Activated CD4-positive, alpha-beta memory T cell treated with anti-CD3 and anti-CD28 coated beads, Interleukin-2, amount 10 ng/mL, durations not matched to agents 7 days and 5 days (primary cell): Measurements from ENCODE around the gene ENOX1. TPM values are rescaled to one million over a fixed set of nuclear protein-coding genes. Genes with fewer than 3 reads are reported as not detected.

ENCODE experiments used
- CTCF ChIA-PET: fragments of 350-600 bp; sonication (Branson Sonifier 250); formaldehyde crosslinking; loops from one replicate; lab custom pipeline; 2021; ENCODE audit warnings: antibody characterized with exemption, inconsistent platforms; lab: Charles Lee
- POLR2A ChIA-PET: fragments of 350-600 bp; sonication (Branson Sonifier 250); formaldehyde crosslinking; loops from one replicate; lab custom pipeline; 2021; ENCODE audit warnings: antibody characterized with exemption; lab: Charles Lee
- DNase-seq: peaks from one replicate; pipeline ENCODE4 v3.0.0-alpha.2; 2020
- H3K27ac Mint-ChIP-seq: one replicate; pipeline ENCODE4 v1.8.0; 2021; ENCODE audit warnings: mild to moderate bottlenecking, mixed read lengths
- H3K27me3 Mint-ChIP-seq: one replicate; pipeline ENCODE4 v1.8.0; 2021; ENCODE audit warnings: mixed read lengths
- H3K36me3 Mint-ChIP-seq: one replicate; pipeline ENCODE4 v1.8.0; 2021; ENCODE audit warnings: low read depth, mixed read lengths
- H3K4me1 Mint-ChIP-seq: one replicate; pipeline ENCODE4 v1.8.0; 2021; ENCODE audit warnings: mixed read lengths
- H3K4me3 Mint-ChIP-seq: one replicate; pipeline ENCODE4 v1.8.0; 2021; ENCODE audit warnings: mild to moderate bottlenecking, mixed read lengths
- H3K9me3 Mint-ChIP-seq: one replicate; pipeline ENCODE4 v1.8.0; 2021; ENCODE audit warnings: mixed read lengths
- total RNA-seq, 2 experiments: library from RNA; stranded (reverse); gene quantifications; one replicate each; pipeline ENCODE4 v1.2.3, GENCODE V29; 2021

The ENOX1 gene
- total RNA-seq, 2 experiments from 2014 or later: 0.25 to 0.38 TPM

DNA sequence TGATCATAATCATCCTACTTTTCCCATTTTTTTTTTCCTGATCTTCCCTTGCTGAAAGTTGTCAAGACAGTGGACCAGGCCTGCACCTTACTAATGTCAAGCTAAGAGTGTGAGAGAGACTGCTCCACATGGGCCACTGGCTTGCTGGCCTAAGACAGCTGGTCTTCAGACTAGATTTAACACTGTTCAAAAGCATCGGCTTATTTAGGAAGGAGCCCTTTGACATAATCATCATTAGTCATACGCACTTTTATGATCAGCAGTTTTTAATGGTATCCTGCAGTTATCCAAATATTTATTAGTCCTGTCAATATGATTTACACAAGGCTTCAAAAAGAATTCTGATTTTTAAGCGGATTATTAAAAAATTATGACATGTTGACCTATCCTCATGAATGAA is 492.8 kb downstream of the ENOX1 start:
- POLR2A ChIA-PET: no interaction called here
- H3K9me3 Mint-ChIP-seq: no peaks in the 10 kb centered on the region

DNA sequence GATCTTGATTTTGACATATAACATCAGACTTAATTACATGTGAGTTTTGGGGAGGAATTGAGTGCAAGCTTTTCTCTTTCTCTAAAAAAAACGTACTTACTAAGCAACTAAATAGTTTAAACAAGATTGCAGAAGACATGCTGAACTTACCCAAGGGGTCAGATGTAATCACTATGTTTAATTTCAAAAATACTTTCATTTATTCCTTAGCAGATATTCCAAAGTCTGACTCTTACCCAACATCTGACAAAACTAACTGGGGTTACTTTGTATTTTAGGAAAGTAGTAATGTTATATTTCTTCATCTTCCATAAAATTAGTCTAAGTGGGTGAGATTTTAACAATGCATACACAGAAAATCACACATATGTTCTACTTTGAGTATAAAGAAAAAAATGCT is 493.2 kb downstream of the ENOX1 start:
- no peaks in the 10 kb centered on the region for H3K9me3 Mint-ChIP-seq
- H3K27ac Mint-ChIP-seq: no peak overlapping the region
- H3K4me1 Mint-ChIP-seq: no peaks in the 10 kb centered on the region
- DNase-seq: no peak
- no peak overlapping the region for H3K4me3 Mint-ChIP-seq
- ChIA-PET CTCF (no interaction called here), POLR2A (no interaction called here)
- peaks cover 10% of the 10 kb centered on the region for H3K27me3 Mint-ChIP-seq
- H3K36me3 Mint-ChIP-seq: no peaks in the 10 kb centered on the region

More for the DNA sequence above, 492.8 kb downstream of the ENOX1 start:
- Mint-ChIP-seq H3K27me3 (peaks cover 14% of the 10 kb centered on the region), H3K4me3 (no peak overlapping the region), H3K4me1 (no peaks in the 10 kb centered on the region), H3K36me3 (no peaks in the 10 kb centered on the region), H3K27ac (no peak overlapping the region)
- CTCF ChIA-PET: no interaction called here
- no peak for DNase-seq

DNA sequence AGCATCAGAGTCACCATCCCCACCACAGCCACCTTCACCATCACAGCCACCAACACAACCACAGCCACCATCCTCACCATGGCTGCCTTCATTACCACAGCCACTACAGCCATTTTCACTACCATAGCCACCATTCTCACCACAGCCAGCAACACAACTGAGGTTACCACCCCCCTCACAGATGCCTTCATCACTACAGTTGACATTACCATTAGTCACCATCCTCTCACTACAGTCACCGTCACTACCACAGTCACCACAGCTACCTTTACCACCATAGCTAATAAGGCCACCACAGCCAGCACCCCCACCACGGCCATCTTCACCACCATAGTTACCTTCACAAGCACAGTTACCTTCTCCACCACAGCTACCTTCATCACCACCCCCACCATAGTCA is 493.8 kb downstream of the ENOX1 start:
- no peak for DNase-seq
- ChIA-PET POLR2A (no interaction called here), CTCF (interaction anchor here (0.7 kb wide), 1 partner anchor 295 kb away, joined by 3 read pairs; no protein-coding TSS in a partner anchor)
- Mint-ChIP-seq H3K4me1 (no peaks in the 10 kb centered on the region), H3K27me3 (peaks cover 6% of the 10 kb centered on the region), H3K27ac (no peak overlapping the region), H3K36me3 (no peaks in the 10 kb centered on the region), H3K4me3 (no peak overlapping the region), H3K9me3 (no peaks in the 10 kb centered on the region)

DNA sequence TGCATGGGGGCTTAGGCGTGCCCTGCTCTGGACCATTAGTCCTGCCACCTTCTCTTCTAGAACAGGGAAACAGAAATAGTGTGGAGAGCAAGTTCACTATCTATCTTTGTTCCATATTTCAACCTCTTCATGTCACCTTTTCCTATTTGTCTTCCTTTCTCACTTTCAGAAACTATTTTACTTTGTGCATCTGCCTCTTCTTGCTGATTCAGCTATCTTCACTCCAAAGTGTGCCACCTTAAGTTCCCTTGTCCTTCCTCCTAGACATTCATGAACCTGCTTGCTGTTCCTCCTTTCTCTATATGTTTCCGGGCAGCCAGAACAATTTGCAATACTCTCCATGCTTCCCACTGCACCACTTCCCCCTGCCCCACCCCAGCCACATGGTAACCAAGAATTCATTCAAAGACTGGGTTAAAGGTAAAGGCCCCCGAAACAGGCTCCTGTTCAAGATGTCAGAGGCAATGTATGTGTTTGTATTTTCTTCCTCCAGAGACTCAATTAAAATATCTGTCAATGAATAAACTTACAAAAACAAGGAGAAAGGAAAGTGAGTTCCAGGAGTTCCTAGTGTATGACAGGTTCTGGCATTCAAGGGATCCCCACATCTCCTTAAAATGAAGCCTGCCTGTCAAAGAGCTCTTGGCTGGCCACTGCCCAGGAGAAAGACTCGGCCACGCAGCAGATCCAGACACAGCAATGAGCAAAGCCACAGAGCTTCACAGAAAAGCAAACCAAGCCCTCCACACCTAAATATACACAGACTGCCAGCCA is 495.3 kb downstream of the ENOX1 start:
- ChIA-PET CTCF (no interaction called here), POLR2A (no interaction called here)
- no peaks in the 10 kb centered on the region for H3K9me3 Mint-ChIP-seq

DNA sequence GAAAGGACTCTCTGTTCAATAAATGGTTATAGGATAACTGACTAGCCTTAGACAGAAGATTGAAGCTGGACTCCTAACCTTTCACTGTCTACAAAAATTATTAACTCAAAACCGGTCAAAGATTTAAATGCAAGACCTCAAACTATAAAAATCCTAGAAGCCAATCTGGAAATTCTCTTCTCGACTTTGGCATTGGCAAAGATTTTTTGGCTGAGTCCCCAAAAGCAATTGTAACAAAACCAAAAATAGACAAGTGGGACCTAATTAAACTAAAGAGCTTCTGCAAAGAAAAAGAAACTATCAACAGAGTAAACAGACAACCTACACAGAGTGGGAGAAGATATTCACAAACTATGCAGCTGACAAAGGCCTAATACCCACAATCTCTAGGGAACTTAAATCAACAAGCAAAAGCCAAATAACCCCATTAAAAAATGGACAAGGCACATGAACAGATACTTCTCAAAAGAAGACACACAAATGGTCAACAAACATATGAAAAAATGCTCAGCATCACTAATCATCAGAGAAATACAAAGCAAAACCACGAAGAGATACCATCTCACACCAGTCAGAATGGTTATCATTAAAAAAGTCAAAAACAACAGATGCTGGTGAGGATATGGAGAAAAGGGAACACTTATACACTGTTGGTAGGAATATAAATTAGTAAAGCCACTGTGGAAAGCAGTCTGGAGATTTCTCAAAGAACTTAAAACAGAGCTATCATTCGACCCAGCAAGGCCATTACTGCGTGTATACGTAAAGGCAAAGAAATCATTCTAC is 497.1 kb downstream of the ENOX1 start:
- no peaks in the 10 kb centered on the region for H3K36me3 Mint-ChIP-seq
- H3K27me3 Mint-ChIP-seq: peaks cover 3% of the 10 kb centered on the region
- H3K27ac Mint-ChIP-seq: no peak overlapping the region
- no peak overlapping the region for H3K4me3 Mint-ChIP-seq
- no peak for DNase-seq
- POLR2A ChIA-PET: no interaction called here
- H3K9me3 Mint-ChIP-seq: no peaks in the 10 kb centered on the region
- CTCF ChIA-PET: no interaction called here
- H3K4me1 Mint-ChIP-seq: no peaks in the 10 kb centered on the region

More for the DNA sequence above, 495.3 kb downstream of the ENOX1 start:
- no peak overlapping the region for H3K27ac Mint-ChIP-seq
- no peak for DNase-seq
- no peaks in the 10 kb centered on the region for H3K36me3 Mint-ChIP-seq
- no peaks in the 10 kb centered on the region for H3K27me3 Mint-ChIP-seq
- no peak overlapping the region for H3K4me3 Mint-ChIP-seq
- H3K4me1 Mint-ChIP-seq: no peaks in the 10 kb centered on the region

DNA sequence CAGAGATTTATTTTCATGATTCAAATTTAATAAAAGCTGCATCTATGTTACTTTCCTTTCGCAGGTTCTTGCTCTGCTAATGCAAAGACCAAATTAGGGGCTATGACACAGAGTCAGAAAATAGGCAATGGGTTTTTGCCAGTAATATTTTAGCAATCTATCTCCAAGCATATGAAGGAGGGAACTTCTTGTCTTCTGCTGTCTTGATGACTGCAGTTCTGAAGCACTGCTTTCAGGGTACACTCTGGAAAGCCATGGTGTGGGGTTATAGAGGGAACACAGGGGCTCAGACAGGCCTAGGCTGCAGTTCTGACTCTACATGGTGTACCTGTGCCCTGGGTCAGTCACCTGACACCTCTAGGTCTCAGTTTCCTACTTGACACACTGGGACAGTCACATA is 500.0 kb downstream of the ENOX1 start:
- Mint-ChIP-seq H3K4me3 (no peak overlapping the region), H3K4me1 (no peaks in the 10 kb centered on the region), H3K27ac (no peak overlapping the region), H3K36me3 (no peaks in the 10 kb centered on the region), H3K27me3 (peaks cover 3% of the 10 kb centered on the region), H3K9me3 (no peaks in the 10 kb centered on the region)
- ChIA-PET CTCF (no interaction called here), POLR2A (no interaction called here)
- DNase-seq: no peak

DNA sequence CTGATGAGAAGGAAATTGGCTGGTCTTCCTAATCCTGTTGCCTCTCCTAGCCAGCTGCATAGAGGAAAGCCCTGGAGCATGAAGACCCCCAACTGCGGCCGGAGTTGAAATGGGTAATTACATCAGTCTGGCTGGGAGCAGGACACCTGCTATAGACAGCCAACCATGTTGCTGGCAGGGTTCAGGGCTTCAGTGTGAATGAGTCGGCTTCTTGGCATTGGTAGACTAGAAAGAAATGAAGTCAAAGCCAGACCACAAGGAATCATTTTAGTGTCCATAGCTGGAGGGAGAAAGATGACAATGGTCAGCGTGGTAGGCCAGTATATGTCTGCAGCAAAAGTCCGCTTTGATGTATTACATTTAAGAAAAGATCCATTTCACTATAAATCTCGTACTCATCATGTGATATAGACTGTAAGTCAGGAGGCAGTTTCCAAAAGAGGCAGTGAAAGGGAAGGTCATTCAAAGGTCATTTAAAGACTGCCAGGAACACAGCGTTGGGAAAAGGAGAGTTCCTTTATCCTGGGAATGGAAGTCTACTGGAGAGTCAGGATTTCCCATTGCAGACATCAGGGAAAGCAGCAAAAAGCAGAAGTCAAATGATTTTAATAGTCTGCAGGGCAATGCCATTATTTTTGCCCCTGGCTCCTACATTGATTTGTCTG is 500.7 kb downstream of the ENOX1 start:
- no peaks in the 10 kb centered on the region for H3K36me3 Mint-ChIP-seq
- no peak overlapping the region for H3K4me3 Mint-ChIP-seq
- H3K9me3 Mint-ChIP-seq: no peaks in the 10 kb centered on the region
- POLR2A ChIA-PET: no interaction called here
- no peak overlapping the region for H3K27ac Mint-ChIP-seq
- peaks cover 3% of the 10 kb centered on the region for H3K27me3 Mint-ChIP-seq
- CTCF ChIA-PET: no interaction called here
- H3K4me1 Mint-ChIP-seq: no peaks in the 10 kb centered on the region
- DNase-seq: no peak

DNA sequence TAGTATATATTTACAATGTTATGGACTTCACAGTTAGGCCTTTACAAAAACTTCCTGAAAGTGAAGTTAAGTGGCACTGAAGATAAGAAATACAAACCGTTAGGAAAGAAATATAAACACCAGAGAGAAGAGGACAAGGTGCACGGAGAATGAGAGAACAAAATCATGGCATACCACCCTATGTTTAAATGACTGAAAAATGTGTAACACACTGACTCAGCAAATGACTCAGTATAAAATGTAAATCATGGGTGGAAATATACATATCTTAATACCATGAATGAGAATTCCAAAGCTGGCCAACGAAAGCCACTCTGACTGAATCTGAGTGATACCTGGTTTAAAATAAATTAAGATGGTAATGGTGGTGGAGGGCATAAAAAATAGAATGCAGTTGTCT is 502.6 kb downstream of the ENOX1 start:
- Mint-ChIP-seq H3K27me3 (peaks cover 4% of the 10 kb centered on the region), H3K27ac (no peak overlapping the region), H3K4me1 (no peaks in the 10 kb centered on the region), H3K9me3 (no peaks in the 10 kb centered on the region), H3K36me3 (no peaks in the 10 kb centered on the region), H3K4me3 (no peak overlapping the region)
- POLR2A ChIA-PET: no interaction called here
- CTCF ChIA-PET: no interaction called here
- no peak for DNase-seq

DNA sequence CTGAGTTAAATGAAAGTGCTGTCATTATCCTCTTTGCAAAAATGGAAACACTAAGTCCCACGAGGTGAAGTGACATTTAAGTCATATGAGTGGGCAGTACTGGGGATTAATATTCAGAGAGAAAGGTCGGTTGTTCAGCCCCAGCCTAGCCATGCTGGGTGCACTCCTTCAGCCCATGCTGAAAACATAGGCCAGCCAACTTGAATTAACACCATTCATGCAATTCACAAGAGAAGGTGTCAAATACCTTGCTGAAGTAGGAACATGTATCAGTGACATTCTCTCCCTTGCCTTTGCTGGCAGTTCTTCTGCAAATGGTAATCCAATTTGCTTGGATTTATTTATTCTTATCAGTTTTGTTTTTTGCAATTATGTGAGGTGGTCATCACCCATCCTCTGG is 507.1 kb downstream of the ENOX1 start:
- Mint-ChIP-seq H3K9me3 (no peaks in the 10 kb centered on the region), H3K4me1 (no peaks in the 10 kb centered on the region), H3K36me3 (no peaks in the 10 kb centered on the region), H3K27me3 (peaks cover 6% of the 10 kb centered on the region), H3K27ac (no peak overlapping the region), H3K4me3 (no peak overlapping the region)
- DNase-seq: no peak
- ChIA-PET CTCF (no interaction called here), POLR2A (no interaction called here)

DNA sequence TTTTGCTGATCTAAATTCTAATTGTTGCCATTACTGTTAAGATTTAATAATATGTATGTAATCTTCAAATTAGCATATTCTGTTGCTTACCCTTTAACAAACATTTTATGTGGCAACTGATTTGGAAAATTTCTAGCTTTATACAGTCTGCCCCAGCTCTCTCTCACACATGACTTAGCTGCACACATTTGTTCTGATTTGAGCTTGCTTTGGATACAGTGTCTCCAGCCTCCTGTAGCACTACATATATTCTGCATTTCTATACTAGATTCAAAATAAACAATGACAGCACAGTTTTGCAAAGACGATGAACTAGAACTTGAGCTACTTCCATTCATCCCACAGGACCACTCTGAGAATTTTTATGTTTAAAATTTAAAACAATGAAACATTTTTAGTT is 508.6 kb downstream of the ENOX1 start:
- POLR2A ChIA-PET: no interaction called here
- CTCF ChIA-PET: no interaction called here
- Mint-ChIP-seq H3K27me3 (peaks cover 11% of the 10 kb centered on the region), H3K4me3 (no peak overlapping the region), H3K9me3 (no peaks in the 10 kb centered on the region), H3K4me1 (no peaks in the 10 kb centered on the region), H3K27ac (no peak overlapping the region), H3K36me3 (no peaks in the 10 kb centered on the region)
- no peak for DNase-seq

DNA sequence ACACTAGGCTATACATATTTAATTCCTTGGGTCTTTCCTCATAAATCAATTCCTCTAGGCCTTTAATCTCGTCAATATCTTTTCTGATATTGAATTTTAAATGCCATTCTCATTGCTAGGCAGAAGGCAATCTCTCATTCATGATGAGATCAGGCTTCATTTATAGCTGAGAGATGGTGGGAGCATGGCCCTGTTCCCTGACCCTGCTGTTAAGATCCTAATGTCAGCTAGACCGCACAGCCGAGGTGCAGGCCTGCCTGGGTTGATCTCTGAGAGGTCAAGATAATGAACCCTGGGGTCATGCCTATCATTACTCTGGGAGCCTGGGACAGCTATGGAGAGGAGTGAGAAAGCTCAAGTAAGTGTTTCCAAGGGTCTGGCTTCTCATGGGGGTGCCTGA is 509.6 kb downstream of the ENOX1 start:
- POLR2A ChIA-PET: no interaction called here
- Mint-ChIP-seq H3K4me1 (no peaks in the 10 kb centered on the region), H3K9me3 (no peaks in the 10 kb centered on the region), H3K36me3 (no peaks in the 10 kb centered on the region), H3K4me3 (no peak overlapping the region), H3K27ac (no peak overlapping the region), H3K27me3 (peaks cover 16% of the 10 kb centered on the region)
- DNase-seq: no peak
- CTCF ChIA-PET: no interaction called here

DNA sequence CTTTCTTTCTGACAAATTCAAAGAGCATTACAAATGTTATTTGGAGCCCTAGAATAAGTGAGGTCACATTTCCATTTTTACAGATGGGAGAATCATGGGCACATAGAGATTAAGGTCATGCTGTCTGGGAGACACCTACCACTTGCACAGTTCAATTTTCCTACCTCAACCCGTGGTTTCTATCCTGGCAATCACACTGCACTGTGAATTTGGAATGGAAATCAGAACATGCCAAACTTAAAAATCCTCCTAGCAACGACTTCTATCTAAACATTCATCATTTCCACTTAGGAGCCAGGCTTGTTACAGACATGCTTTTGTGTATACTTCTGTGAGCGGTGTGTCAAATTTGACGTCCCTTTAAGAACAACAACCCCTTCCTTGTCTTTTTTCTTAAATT is 511.9 kb downstream of the ENOX1 start:
- peaks cover 18% of the 10 kb centered on the region for H3K27me3 Mint-ChIP-seq
- CTCF ChIA-PET: no interaction called here

DNA sequence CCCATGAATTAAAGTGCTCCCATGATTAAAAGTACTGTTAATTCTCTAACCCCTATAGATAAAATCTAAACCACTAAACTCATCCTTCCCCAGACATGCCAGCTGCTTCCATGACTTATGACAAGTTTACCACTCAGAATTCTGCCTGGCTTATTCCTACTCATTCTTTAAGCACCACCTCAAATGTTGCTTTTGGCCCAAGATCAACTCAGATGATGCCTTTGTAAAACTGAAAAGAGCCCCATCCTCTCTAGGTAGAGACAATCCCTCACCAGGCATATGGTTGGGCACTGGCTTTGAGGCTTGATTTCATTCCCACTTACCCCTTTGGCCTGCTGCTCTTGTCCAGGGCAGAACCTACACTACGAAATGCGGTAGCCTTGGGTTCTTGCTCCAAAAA is 513.4 kb downstream of the ENOX1 start:
- Mint-ChIP-seq H3K4me3 (no peak overlapping the region), H3K9me3 (no peaks in the 10 kb centered on the region), H3K27ac (no peak overlapping the region), H3K4me1 (no peaks in the 10 kb centered on the region), H3K27me3 (peaks cover 18% of the 10 kb centered on the region), H3K36me3 (no peaks in the 10 kb centered on the region)
- ChIA-PET CTCF (no interaction called here), POLR2A (no interaction called here)
- no peak for DNase-seq

More for the DNA sequence above, 511.9 kb downstream of the ENOX1 start:
- Mint-ChIP-seq H3K4me1 (no peaks in the 10 kb centered on the region), H3K27ac (no peak overlapping the region), H3K4me3 (no peak overlapping the region), H3K9me3 (no peaks in the 10 kb centered on the region), H3K36me3 (no peaks in the 10 kb centered on the region)
- DNase-seq: no peak
- POLR2A ChIA-PET: no interaction called here
